HG03025 (cell line): ENCODE data around the gene TUBD1.
"Not testable (repeated sequence)": the region's sequence is repeated elsewhere in the genome, so short reads cannot be mapped to it uniquely, and the experiment has no call there.

ENCODE experiments used
- ATAC-seq: cut with Tn5 transposase; IDR thresholded peaks from one replicate; pipeline ENCODE4 v1.9.1; 2021; ENCODE audit warnings: mild to moderate bottlenecking, moderate library complexity; ENCODE audit not compliant: unreplicated experiment, low FRiP score

Gene TUBD1, protein sequence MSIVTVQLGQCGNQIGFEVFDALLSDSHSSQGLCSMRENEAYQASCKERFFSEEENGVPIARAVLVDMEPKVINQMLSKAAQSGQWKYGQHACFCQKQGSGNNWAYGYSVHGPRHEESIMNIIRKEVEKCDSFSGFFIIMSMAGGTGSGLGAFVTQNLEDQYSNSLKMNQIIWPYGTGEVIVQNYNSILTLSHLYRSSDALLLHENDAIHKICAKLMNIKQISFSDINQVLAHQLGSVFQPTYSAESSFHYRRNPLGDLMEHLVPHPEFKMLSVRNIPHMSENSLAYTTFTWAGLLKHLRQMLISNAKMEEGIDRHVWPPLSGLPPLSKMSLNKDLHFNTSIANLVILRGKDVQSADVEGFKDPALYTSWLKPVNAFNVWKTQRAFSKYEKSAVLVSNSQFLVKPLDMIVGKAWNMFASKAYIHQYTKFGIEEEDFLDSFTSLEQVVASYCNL

DNA sequence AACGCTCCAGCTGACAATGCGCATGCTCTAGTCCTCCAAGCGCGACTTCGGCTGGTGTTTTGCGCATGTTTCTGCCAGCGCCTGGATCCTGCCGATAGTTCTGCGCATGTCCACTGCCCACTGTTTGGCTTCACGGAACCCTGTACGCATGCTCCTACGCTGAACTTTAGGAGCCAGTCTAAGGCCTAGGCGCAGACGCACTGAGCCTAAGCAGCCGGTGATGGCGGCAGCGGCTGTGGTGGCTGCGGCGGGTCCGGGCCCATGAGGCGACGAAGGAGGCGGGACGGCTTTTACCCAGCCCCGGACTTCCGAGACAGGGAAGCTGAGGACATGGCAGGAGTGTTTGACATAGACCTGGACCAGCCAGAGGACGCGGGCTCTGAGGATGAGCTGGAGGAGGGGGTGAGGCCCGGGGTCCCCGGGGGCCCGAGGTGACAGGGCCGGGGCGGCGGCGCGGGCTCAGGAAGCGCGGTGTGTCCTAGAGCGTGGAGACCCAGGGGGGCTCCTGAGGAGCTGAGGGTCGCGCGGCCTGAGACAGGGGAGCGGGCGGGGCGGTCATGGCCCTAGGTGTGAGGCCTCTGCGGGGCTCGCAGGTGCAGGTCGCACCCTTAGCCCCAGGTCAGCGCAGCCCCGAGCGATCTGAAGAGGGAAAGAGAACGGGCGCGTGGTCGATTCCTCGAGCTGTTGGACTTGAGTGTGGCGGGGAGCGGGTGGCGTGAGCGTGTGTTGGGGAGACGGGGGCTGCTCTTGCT, at the start of gene TUBD1, which contains the start of gene RPS6KB1:
Gene TUBD1 (minus strand): TSS at position 20 of the 752 bp plus-strand sequence. CDS start 1,941 bp downstream, outside the sequence.
Gene RPS6KB1 (plus strand): TSS at position 198 of the 752 bp plus-strand sequence. CDS start 64 bp downstream, at position 262.
- peak; percentile 87 for ATAC-seq

DNA sequence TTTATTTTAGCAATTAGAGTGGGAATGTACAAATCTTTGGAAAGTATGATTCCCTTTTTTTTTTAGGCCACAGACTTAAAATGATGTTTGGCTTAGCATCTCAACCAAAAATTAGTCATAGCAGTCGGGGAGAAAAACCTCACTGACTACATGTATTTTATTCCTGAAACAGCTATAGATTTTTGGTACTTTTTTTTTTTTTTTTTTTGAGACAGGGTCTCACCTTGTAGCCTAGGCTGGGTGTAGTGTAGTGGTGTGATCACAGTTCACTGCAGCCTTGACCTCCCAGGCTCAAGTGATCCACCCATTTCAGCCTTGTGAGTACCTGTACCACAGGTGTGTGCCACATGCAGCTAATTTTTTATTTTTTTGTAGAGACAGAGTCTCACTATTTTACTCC, 48.4 kb upstream of the TUBD1 start:
- no peak for ATAC-seq

DNA sequence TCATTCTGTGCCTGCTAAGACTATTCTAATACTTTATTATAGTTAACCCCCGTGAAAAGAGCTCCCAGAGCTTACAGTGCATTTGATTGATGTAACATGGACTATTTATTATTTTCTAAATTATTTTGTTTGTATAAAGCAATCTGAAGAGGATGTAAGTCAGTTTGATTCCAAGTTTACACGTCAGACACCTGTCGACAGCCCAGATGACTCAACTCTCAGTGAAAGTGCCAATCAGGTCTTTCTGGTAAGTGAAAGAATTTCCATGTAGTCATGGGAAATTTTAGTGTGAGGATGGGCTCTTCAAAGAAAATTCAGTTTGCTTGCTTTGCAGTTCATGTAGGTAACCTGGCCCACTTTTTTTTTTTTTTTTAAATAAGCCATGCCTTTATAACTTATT, 48.0 kb upstream of the TUBD1 start:
- ATAC-seq, result not testable (repeated sequence)

DNA sequence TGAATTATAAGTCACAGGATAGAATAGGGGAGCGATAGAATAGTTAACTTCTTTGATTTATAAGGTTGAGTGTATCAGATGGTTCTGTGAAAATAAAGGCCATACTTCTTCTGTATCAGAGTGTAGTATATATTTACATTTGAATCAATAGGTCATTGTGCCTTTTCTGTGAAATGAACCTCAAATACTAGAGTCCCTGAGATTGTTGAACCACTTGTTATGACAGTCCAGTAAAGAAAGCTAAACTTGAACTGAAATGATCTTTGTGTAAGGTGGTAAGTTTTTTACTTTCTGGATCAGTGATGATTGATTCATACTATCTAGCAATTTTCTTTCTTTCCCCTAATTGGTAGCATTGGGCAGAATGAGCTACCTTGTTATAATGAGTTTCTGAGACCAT, 40.6 kb upstream of the TUBD1 start:
- not testable (repeated sequence) for ATAC-seq

DNA sequence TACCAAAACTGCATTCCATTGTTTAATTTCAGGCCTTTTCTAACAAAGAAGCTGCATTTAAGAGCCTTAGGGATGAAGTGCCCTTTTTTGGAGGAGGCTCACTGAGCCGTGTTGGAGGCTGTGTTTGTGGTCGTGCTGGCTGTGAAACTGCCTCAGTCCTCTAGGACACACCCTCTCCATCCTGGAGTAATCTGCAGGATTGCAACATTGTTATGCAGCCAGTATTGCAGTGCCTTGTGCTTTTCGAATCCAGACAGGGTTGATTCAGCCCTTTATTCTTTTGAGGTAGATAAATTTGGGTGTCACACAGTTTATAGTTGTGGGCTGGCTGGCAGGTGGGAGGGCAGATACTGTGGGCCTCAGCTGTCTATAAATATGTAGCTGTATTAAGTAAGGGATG, 38.0 kb upstream of the TUBD1 start:
- ATAC-seq, result not testable (repeated sequence)

DNA sequence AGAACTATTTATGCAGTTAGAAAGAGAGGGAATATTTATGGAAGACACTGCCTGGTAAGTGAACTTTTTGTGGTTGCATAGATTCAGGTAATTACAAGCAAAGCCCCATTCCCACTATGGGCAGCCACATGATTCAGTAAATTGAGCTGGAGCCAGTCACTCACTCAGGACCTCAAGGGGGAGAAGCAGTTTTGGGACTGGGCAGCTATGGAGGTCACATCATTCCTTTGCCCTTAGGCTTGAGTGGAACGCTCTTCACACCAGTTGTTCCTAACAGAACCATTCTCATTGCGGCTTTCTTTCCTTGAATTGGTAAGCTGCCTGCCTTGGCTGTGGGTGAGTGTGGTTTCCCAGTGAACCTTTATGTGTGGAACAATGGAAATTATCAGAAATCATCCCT, 37.4 kb upstream of the TUBD1 start:
- not testable (repeated sequence) for ATAC-seq

DNA sequence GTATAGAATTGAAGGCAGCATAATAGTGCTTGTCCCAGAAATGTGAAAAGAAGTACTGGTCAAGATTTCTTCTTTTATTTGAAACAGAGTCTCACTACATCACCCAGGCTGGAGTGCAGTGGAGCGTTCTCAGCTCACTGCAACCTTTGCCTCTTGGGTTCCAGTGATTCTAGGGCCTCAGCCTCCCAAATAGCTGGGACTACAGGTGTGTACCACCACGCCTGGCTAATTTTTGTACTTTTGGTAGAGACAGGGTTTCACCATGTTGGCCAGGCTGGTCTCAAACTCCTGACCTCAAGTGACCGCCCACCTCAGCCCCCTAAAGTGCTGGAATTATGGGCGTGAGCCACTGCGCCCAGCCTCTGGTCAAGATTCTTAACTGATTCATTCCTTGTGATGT, 27.9 kb upstream of the TUBD1 start:
- not testable (repeated sequence) for ATAC-seq

DNA sequence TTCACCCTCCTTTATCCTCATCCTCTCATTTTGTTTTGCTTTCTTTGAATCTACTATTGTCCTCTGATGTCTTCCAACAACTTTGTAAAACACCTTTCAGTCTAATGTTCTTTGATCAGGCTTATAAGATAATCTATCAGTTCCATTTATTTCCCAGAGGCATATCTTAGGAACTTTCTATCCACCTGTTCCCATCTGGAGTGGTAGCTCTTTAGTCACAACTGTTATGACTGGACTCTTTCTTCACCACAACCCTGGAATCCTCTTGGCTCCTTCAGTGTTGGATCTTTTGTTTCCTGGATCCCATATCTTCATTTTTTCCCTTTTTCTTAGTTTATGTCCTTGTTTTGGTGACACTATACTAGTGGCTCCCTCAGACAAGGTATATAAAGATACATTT, 23.7 kb upstream of the TUBD1 start:
- no peak for ATAC-seq

DNA sequence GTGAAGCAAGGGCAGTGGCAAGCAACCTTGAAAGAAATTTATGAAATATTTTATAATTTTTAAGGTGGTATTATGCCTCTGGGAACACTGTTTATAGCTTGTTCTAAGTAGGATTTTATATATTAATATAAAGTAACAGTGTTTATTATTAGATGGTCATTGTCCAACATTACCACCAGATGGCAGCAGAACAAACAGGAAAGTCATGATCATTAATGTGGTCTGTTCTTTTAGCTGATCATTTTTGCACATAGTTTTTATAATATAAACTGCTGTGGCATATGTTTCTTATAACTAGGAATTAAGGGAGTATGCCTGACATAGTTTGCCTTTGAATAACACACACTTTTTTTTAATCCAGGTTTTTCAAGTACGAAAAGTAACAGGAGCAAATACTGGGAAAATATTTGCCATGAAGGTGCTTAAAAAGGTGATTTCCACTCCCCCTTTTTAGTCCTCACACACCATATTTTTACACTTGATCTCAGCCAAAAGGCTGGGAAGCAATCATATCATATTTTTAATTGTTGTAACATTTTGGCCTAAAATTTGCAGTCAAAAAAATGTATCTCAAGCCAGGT, 21.6 kb upstream of the TUBD1 start:
- ATAC-seq, result no peak

DNA sequence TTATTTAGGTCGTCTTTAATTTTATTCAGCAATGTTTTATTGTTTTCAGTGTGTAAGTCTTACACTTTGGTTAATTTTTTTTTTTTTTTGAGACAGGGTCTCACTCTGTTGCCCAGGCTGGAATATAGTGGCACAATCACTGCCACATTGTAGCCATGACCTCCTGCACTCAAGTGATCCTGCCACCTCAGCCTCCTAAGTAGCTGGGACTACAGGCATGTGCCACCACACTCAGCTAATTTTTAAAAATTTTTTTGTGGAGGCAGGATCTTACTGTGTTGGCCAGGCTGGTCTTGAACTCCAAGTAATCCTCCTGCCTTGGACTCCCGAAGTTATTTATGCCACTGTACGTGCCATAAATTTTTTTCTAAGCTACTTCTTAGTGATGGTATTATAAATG, 14.7 kb upstream of the TUBD1 start:
- ATAC-seq, result no peak

DNA sequence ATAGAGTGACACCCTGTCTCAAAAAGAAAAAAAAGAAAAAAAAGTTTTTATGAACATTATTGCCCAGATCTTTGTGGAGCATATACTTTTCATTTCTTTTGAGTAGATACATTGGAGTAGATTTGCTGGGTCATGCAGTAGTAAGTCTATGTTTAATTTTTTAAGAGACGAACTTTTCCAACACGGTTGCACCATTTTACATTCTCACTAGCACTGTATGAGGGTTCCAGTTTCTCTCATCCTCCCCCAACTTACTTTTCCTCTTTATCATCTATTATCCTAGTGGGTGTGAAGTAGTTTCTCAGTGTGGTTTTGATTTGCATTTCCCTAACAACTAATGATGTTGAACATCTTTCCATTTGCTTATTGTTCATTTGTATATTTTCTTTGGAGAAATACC, 10.7 kb upstream of the TUBD1 start:
- no peak for ATAC-seq

DNA sequence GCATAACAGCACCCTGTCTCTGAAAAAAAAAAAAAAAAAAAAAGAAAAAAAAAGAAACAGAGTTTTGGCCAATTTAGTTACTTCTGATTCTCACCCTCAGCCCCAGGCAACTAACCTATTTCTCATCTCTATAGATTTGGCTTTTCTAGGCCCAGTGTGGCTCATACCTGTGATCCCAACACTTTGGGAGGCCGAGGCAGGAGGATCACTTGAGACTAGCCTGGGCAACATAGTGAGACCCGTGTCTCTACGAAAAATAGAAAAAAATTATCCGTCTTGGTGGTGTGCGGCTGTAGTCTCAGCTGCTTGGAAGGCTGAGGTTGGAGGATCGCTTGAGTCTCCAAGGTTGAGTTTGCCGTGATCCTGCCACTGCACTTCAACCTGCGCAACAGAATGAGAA, 8.9 kb upstream of the TUBD1 start:
- no peak for ATAC-seq

DNA sequence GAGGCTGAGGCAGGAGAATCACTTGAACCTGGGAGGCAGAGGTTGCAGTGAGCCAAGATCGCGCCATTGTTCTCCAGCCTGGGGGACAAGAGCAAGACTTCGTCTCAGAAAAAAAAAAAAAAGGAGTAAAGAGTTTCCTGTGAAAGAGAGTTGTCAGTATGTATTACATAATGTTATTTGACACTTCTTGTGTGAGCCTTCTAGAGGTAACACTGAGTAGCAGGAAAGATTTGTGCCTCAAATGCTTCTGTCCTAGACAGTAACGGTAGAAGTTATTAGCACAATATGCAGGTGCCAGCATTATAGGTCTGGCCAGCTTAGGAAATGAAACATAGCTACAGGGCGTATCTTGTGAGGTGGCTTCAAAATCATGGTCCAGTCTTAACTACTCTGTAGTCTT, 6.4 kb upstream of the TUBD1 start:
- no peak for ATAC-seq

DNA sequence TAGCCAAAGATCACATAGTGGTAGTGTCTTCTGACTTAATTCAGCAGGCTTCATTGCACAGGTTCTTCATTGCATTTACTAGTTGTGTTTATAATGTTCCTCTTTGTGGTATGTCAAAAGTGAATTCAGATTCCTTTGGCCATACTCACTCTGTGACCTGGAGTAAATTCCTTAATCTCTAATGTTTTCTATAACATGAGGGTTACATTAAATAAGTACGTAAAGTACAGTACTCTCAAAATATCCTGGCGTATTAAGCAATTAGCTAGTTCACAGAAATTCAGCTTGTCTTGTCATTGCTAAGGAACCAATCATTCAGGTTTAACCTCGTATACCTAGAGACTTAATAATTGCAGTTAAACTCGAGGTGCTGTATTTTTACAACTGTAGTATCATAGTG, 4.3 kb upstream of the TUBD1 start:
- ATAC-seq, result no peak

DNA sequence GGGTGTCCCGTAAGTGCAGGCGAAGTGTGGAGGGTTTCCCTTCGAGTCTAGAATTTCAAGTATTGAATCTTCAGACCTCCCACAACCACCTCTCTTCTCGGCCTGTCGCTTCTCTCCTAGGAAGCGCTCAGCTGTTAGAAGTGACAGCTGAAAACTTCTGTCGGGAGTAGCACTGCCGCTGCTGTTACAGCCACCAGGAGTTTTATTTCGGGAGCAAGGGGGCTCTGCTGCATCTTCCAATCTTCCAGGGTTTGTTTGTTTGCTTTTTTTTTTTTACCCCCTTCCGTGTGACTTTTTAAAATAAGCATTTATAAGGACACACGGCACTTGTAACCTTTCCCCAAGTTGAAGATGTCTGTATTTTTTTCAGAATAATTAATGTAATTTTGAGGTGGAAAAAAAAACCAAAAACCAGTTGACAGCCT, 945 bp upstream of the TUBD1 start:
- no peak for ATAC-seq

DNA sequence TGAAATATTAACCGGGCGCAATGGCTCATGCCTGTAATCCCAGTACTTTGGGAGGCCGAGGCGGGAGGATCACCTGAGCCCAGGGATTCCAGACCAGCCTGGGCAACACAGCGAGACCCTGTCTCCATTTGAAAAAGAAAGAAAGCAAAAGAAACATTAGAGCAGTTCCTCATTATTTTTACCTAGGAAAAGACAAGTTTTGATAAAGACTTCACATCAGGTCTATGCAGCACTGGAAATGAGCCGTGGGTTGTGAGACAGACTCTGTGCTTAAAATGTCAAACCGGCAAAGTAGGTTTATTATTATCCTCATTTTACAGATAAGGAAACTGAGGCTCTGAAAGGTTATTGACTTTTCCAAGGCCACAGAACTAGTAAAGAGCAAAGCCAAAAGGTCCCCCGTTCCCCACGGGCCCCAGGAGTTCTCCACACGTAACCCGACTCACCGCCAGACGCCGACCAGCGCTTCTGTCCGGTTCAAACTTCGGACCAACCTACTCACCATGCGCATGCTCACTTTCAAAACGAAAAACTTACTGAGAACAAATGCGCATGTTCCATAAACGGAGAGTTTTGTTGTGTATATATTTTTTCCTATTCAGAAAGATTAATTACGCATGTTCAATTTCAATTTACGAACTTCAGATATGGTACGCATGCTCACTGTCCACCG, 356 bp downstream of the TUBD1 start:
- ATAC-seq, result peak; percentile 51

DNA sequence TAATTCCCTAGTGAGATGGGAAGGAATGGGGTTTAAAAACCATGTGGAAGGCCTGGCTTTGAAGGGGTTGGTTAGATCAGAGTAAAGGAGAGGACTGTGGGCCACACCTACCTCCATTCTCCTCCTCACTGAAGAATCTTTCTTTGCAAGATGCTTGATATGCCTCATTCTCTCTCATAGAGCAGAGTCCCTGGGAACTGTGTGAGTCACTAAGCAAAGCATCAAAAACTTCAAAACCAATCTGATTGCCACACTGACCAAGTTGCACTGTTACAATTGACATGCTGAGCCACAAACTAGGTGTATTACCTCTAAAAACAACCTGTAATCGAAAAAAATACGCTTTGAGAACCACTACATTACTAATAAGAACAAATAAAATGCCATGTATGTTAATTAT, 2.0 kb downstream of the TUBD1 start:
- no peak for ATAC-seq

DNA sequence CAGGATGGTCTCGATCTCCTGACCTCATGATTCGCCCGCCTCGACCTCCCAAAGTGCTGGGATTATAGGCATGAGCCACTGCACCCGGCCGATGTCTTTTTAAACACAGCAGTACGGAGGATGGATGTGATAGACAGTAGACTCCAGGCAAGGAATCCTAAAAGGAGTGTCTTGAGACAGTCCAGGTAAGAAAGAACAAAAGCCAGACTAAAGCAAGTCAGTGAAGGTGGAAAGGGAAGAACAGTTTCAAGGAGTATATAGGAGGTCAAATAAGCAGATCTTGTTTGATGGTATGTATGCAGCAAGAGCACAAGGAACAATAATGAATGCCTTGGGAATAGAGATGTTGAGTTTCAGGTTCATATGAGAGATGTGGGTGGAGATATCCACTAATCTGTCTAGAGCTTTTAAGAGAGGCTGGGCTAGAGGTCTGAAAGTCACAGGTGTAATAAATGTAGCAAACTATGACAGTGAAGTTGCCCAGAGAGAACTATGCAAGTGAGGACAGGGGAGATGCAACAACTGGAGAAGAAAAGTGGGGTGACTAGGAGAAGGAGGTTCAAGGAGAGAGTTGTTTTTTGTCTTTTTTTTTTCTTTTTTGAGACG, 4.5 kb downstream of the TUBD1 start:
- ATAC-seq, result no peak

DNA sequence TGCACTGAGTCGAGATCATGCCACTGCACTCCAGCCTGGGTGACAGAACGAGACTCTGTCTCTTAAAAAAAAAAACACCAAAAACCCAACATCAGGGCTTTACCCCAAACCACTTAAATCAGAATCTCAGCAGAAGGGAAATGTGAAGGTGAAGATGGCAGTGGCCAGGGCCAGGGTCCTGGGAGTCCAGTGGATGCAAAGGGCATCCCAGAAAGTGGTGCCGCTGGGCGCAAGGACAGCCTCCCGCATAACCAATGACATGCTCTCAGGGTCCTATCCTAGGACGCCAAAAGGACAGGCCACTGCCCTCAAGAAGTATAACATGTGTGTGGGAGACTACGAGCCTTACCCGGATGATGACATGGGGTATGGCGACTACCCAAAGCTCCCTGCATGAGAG, 7.9 kb downstream of the TUBD1 start:
- ATAC-seq, result no peak

DNA sequence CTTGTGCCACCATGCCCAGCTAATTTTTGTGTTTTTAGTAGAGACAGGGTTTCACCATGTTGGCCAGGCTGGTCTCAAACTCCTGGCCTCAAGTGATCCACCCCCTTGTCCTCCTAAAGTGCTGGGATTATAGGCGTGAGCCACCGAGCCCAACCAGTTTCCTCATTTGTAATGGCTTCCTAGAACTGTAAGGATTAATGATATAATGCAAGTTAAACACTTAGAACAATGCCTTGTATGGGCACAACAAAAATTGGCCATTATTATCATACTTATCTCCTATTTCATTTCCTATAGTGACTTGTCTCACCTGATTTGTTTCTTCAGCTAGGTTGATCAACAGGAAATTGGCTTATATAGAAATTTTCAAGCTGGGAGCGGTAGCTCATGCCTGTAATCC, 14.1 kb downstream of the TUBD1 start:
- no peak for ATAC-seq
